T-helper 22 cell (primary cell): ENCODE measurements around the gene LRBA.

Experiments used
- DNase-seq: peaks from one replicate; pipeline ENCODE4 v3.0.0-alpha.2; 2020; ENCODE audit warnings: low read depth

Gene LRBA

DNA sequence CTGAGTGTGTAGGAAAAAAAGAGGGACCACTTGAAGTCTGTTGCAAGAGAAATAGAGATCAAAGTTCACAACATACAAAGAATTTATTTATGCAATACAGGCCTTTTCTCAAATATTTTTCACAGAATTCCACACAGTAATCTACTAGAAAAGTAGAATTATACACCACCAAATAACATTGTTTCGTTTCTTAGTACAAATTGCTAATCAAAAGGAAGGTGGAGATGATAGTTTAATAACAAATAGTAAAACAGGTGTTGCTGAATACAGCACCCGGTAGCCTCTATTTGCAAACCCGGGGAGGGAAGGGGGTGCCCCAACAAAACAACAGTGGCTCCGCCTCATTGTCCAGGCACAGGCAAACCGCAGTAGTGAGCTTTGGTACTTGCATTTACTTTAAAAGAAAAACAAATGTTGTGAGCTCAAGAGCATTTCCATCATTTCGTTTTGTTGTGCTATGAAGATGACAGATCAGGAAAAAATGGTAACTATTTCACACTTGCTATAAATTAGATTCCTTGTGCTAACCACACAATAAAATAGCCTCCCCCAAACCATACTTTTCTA is 750.4 kb downstream of the LRBA start:
- no peak for DNase-seq

DNA sequence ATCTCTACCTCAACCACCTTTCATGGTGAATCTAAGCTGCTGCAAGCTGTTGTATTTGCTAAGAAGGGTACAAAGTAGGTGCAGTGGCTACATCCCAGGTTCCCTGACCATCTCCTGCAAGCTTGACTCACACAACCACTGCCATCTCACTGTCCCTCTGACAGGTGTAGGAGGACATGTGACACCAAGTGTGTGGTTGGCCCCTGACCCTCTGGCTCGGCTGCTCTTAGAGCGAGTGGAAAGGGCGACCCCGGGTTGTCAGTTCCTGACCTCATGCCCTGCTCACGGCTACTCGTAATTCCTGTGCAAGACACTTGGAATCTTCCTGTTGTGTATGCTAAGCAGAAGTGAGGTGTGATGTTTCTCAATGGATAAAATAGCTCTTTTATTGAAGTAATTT is 752.5 kb downstream of the LRBA start:
- DNase-seq: no peak

DNA sequence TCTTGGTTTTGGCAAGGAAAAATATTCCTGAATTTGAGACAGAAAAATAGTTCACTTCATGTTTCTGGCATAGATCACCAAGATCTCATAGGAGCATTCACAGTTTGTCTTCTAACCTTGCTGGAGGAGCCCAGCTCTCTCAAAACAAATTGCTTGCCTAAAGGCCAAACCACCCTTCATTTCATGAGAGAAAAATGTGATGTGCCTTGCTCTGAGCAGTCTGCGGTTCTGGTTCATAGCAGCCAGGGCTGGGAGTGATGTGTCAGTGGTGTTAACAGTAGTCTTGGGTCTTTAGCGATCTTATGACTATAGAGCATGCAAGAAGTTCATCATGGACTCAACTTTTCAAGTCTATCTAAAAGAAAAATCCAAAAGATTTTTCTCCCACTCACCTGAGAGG is 753.5 kb downstream of the LRBA start:
- DNase-seq: no peak

DNA sequence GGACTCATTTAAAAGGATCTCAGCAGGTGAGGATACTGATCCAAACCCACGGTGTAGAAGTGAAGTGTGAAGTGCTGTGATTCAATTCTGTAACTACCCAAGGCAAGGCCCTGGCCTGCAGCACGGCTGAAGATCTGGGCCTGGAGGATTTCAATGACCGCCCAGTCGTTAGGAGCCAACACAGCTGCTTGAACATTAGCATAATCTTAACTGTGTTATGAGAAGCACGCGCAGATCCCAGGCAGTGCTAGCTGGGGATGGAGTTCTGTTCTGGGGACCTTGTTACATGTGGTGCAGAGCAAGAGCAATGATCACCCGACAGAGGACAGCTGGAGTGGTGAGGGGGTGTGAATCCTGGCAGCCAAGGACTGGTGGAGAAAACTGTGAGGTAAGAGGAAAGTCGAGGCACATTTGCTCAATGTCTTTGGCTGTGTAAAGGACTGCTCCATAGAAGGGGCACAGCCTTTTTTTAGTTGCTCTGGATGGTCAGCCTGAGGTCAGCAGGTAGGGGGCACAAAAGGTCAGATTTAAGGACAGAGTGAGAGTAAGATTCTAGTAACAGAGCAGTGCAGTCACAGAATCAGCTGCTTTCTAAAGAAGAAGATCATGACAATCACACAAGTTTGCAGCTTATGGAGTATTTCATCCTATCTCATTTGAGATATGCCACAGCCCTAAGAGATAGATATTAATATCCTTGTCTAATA is 755.1 kb downstream of the LRBA start:
- no peak for DNase-seq

DNA sequence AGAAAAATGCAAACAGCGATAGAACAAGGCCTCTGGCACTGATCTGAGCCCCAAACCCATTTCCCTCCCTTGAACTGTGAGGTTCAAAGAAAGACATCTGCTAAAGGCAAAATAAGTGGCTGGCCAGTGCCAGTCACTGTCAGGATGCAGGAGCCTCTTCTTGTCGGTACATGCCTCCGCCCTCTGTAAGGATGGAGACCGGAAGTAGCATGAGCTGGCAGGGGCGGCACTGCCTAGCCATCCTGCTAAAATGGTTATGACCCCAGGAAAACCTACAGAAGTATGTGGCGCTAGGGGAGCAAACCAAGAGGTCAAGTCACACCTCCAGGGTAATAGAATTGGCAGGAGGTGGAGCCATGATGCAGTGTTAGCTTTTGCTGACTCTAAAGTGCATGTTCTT is 756.5 kb downstream of the LRBA start:
- DNase-seq: no peak

DNA sequence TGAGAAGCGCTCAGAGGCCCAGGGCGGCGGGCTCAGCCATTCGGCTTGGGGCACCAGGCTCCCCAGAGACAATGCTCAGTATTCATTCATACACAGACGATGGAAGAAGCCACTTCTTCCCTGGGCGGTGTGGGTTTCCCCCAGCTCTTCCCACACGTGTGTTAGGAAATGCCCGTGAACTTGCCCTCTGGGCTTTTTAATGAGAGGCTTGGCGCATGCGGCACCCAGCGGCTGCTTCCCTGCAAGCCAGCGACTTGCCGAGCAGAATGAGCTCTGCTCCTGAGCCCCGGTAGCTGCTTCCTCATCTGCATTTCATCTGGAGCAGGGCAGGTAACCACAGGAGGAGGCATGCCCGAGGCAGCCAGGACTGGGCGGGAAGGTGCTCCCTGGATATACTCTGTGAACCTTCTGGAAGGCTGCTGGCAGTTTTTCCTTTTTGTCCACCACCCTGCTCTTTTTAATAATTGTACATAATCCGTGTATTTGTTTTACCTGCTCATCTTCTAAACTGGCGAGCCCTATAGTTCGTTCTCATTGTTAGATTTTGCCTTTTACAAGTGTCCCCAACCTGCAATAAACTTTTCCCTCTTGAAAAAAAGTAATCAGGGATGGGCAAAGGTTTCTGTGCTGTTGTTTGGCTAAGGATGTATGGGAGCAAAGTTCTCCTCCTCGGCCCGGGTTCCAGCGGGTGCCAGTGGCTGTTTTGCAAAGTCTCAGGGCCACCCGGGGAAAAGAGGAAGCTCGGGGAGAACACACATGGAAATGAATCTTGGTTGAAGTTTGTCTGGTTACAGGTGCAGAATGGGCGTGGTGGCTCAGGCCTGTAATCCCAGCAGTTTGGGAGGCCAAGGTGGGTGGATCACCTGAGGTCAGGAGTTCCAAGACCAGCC is 758.0 kb downstream of the LRBA start:
- DNase-seq: no peak

DNA sequence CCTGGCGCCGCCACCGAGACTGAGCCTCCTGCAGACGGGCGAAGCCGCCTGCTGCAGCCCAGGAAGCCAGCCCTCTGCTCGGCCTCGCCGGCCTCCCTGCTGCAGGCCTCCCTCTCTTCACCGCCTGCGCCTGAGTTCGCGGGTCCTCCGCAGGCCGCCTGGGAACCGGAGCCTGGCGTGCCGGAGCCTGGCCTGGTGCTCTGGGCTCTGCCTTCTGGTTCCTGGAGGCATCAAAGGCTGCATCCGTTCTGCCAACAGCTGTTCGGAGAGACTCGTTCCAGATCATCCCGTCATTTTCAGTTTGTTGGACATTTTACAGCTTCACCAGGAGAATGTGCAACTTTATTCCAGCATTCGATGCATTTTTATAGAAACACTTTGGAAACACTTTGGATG is 758.9 kb downstream of the LRBA start:
- no peak for DNase-seq

DNA sequence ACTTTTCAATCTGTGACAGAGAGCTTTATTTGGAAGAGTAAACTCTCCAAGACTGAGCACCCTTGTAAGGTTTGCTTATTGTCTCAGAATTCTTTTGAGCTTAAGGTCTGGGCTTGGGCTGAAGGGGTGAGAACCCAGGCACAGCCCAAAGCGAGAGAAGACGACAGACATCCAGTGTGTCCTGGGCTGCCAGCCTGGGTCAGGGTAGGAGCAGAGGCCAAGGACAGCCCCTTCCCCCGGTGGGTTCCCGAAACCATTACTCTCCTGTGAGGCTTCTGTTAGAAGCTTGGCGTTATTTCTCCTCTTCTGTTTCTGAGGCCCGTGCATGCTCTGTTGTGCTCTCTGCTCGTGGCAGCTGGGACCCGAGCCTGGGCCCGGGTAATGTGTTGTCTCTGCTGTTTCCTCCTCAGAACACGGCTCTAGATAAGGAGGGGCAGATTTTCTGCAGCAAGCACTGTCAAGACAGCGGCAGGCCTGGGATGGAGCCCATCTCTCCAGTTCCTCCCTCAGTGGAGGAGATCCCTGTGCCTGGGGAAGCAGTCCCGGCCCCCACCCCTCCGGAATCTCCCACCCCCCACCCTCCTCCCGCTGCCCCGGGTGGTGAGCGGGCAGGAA is 759.4 kb downstream of the LRBA start:
- no peak for DNase-seq

DNA sequence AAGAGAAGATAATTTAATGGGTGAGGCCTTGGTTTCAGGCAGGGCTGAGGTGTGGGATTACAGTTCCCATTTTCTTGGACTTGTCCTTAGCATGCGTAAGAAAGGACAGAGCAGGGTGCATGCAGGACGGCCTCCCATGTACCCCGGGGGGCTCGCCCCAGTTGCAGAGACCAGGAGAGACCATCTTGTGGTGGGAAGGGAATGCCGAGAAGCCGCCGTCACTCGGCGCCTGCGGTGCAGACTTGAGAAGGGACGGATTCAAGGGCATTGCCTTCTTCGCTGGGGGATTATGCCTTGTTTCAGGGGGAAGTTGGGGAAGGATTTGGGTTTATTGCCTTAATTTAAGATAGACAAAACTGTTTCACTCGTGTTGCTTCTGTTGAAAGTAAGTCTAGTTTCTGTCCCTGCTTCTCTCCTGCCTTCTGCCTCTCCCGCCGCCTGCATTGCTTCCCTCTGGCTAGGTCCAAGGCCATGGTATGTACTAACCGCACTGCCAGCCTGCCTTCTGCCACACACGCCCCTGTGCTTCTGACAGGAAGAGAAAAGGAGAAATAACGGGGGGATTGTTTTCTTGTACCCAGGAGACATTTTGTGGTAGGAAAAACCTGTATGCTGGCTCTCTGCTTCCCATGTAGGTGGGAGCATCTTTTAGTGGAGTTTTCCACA is 761.0 kb downstream of the LRBA start:
- no peak for DNase-seq

DNA sequence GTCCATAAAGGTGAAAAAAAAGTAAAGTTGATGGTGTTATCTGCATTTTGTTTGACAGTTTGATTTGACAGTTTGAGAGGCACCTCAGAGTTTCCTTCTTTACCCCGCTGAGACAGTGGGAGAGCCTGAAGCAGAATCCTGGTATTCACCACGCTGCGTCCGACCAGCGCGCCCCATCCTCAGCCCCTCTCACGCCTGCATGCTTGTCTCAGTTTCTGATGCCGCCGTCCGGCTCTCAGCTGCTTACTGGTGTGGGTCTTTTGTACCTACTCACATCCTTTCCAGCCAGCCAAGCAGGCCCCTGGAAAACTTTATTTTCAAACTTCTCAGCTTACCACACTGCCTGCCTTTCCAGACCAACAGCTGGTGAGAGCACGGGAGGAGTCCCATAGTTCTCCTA is 761.7 kb downstream of the LRBA start:
- DNase-seq: no peak

DNA sequence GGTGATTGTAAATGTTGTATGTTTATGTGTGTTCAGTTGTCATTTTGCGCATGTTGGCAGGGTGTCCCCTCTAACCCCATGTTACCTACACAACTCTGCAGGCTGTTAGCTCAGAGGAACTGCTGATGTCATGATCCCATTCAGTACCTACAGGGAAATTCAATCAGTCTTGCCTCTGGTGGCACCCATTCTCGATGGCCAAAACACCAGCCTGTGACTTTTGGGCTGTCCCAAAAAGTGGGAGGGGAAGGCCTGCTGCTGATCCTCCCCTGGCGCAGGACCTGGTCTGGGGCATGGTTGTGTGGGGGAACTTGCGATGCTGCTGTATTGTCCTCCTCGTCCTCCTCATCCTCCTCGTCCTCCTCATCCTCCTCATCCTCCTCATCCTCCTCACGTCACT is 762.3 kb downstream of the LRBA start:
- no peak for DNase-seq

DNA sequence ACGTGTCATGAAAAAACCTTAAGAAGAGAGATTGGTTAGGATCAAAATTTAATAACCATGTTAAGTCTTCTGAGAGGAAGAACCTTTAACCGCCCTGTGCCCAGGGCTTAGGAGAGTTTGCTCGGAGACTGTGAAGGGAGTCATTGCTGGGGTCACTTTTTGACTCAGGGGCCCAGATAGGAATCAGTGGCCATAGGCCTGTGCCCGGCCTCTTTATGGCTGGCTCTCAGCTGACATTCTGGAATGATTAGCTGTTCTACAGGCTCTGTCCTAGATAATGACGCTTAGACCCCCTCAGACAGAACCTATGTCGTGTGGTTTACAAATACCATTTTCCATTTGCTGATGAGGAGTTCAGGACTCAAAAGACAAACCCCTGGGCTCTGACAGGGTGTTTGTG is 762.8 kb downstream of the LRBA start:
- DNase-seq: no peak

DNA sequence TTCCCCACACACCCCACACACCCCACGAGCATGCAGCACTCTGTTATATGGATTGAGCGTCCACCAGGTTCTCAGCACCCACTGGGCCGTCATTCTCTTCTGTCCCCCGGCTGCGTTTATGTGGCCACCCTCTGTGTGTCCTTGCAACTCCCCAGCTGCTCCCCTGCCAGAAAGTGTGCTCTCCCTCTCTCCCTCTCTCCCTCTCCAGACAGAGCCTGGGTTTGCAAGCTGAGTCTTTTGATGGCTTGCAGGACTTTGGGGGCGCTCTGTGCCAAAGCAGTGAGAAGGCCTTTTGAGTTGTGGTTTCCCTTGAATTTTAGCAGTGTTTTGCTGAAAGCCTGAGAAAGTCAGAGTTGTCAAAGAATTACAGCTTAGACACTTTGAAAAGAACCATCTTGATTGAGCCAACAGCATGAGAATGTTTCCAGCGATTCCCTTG is 763.3 kb downstream of the LRBA start:
- no peak for DNase-seq

DNA sequence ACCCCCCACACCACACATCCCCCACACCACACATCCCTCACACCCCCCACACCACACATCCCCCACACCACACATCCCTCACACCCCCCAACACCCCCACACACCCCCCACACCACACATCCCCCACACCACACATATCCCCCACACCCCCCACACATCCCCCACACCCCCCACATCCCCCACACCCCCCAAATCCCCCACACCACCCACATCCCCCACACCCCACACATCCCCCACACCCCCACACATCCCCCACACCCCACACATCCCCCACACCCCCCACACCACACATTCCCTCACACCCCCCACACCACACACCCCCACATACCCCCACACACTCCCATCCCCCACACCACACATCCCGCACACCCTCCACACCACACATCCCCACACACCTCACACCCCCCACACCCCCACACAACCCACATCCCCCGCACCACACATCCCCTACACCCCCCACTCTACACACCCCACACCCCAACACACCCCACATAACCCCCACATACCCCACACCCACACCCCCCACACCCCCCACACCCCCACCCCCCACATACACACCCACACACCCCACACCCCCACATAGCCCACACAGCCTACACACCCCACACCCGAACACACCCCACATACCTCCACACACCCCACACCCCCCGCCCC is 764.0 kb downstream of the LRBA start:
- no peak for DNase-seq

DNA sequence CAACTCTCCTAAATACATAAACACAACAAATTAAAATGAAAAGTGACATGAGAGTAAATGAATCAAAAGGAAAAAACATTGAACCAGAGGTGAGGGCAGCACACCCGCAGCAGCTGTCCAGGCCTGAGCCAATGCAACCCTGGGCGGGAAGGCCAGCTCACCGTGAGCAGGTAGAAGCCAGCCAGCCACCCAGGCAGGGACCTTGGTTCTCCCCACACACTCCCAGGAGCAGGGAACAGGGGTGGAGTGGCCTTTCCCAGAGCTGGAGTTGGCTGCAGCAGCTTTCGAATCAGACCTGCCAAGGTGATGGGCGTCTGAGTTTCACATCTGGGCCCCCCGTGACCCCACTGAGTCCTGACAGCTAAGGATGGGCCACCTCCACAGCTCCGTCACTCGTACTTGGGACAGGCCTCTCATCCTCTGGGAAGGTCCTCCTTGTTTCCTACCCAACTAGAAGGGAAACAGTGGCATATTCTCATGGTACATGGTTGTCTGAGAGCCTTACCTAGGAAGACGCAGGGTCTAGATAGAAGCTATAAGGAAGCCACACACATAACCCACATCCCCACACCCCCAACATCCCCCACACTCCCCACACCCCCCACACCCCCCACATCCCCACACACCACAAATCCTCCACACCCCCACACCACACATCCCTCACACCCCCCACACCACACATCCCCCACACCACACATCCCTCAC is 764.6 kb downstream of the LRBA start:
- DNase-seq: no peak

DNA sequence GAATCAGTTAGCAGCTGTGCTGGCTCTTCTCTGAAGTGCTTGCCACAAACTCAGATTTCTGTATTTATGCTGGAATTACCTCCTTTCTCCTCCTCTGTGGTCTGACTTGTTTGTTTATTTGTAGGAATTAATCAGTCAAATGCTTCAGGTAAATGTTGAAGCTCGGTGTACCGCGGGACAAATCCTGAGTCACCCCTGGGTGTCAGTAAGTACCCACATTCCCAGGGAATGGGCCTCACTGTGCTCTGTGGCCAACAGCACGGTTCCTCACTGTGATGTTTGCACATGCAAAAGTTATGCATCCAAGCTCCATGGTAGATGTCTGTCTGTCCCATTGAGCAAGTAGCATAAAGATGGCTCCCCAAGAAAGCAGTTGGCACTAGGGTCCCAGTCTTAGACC is 766.9 kb downstream of the LRBA start:
- DNase-seq: no peak

DNA sequence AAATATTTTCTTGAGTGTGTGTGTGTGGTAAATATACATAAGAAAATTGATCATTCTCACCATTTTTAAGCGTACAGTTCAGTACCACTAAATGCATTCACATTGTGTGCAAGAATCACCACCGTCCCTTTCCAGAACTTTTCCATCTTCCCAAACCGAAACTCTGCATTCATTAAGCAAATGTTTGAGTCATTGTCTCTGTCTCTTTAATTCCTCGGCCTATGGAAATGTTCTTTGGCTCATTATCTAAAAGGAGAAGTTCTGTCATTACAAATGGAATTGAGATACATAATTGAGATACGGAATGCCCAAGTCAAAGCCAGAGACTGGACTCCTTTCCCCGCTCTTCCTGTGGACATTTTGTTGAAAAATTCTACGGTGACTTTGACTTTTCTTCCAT is 767.9 kb downstream of the LRBA start:
- no peak for DNase-seq

DNA sequence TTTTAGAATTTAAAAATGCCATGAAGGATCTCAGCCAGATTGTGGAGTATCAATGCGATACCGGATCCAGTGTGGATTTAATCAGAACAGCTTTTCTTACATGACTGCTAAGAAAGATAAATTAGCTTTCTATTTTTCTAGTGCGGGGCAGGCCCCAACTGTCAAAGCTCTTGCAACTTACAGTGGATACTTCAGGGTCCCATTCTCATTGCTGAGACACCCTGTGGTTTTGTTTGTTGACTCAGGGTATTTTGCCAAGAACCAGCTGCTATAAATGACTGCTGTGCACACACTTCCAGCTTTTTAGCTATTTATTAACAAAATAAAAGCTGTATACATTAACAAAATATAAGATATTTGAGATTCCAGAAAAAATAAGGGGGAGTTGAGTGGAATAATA is 770.5 kb downstream of the LRBA start:
- no peak for DNase-seq

DNA sequence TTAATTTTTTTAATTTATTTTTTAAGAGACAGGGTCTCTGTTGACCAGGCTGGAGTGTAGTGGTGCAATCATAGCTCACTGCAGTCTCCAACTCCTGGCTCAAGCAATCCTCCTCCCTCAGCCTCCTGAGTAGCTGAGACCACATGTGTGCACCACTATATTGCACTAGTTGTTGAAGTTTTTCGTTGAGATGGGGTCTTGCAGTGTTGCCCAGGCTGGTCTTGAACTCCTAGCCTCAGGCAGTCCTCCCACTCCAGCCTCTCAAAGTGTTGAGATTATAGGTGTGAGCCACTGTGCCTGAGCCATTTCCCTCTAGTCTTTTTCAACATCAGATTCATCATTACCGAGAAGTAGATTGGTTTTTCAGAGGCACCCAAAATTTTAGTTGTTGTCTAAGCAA is 771.2 kb downstream of the LRBA start:
- no peak for DNase-seq

DNA sequence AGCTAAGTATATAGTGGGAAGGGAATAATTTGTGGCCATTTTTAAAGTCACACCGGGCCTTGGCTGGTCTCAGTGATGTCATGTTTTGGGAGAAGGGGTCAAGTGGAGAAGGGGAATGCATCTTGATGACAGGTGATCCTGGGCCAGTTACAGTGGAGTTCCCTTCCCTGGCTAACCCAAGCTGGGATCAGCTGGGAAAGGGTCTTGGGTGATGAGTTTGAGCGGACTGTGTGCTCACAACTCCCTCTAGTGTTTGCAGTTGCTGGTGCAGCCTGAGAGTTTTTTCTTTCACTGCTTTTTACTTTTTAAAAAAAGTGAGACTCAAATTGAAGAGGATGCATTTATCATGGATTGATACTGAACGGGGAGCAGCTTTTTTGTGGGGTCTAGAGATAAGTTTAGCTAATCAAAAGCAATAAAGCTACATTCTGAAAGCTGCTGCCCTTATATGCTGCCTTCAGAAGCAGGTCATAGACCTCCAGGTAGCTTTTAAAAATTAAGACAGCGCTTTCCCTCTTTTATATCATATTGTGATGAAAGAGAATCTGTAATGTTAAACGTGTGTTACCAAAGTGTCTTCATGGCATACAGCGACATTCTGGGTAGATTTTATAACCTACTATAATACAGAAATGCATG is 772.1 kb downstream of the LRBA start:
- no peak for DNase-seq

DNA sequence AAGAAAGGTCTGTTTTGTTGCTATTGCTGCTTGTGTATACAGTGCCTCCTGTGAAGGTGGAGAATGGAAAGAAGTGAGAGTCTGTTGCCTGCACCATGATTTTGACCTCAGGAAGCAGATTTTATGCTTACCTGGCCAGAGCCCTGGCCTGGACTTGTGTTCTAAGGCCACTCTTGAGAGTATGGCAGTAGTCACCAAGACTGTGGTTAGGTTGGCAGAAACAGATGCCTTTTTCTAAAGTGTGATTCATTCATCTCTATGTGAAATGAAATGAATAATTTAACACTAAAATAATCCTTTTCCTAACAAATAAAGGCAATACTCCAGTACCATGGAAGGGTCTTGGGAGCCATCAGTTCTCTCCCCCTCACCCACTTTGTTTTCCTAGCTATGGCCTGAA is 775.1 kb downstream of the LRBA start:
- no peak for DNase-seq
